Glomerular visceral epithelial cell (primary cell): ENCODE measurements around the gene TCERG1L.
"Not testable (repeated sequence)": the region's sequence is repeated elsewhere in the genome, so short reads cannot be mapped to it uniquely, and the experiment has no call there.

ENCODE experiments used
- DNase-seq: peaks from one replicate; pipeline ENCODE4 v3.0.0-alpha.2; 2016; ENCODE audit errors: extremely low spot score

The TCERG1L gene

GRCh38 chr10:131249238-131249954 lies 62.1 kb downstream of the TCERG1L start:
- DNase-seq = no peak

- no peak for DNase-seq
Observed at GRCh38 chr10:131248376-131249165, 63.0 kb downstream of the TCERG1L start.

GRCh38 chr10:131247873-131248272 lies 63.6 kb downstream of the TCERG1L start:
- DNase-seq = no peak

GRCh38 chr10:131246775-131247174 lies 64.7 kb downstream of the TCERG1L start:
- no peak for DNase-seq

- no peak for DNase-seq
Observed at GRCh38 chr10:131246089-131246488, 65.4 kb downstream of the TCERG1L start.

GRCh38 chr10:131245475-131246059 lies 66.0 kb downstream of the TCERG1L start:
- no peak for DNase-seq

GRCh38 chr10:131244836-131245235 lies 66.7 kb downstream of the TCERG1L start:
- no peak for DNase-seq

GRCh38 chr10:131243076-131243475 lies 68.4 kb downstream of the TCERG1L start:
- DNase-seq = no peak

GRCh38 chr10:131242007-131242406 lies 69.5 kb downstream of the TCERG1L start:
- DNase-seq = no peak

- DNase-seq = no peak
Observed at GRCh38 chr10:131240691-131241090, 70.8 kb downstream of the TCERG1L start.

- no peak for DNase-seq
Observed at GRCh38 chr10:131239926-131240325, 71.6 kb downstream of the TCERG1L start.

GRCh38 chr10:131239450-131239849 lies 72.1 kb downstream of the TCERG1L start:
- no peak for DNase-seq

GRCh38 chr10:131238669-131239280 lies 72.7 kb downstream of the TCERG1L start:
- DNase-seq = no peak

- DNase-seq = no peak
Observed at GRCh38 chr10:131237991-131238651, 73.4 kb downstream of the TCERG1L start.

GRCh38 chr10:131234606-131235005 lies 76.9 kb downstream of the TCERG1L start:
- not testable (repeated sequence) for DNase-seq

- DNase-seq = no peak
Observed at GRCh38 chr10:131233611-131234258, 77.8 kb downstream of the TCERG1L start.

- no peak for DNase-seq
Observed at GRCh38 chr10:131231965-131232541, 79.5 kb downstream of the TCERG1L start.

GRCh38 chr10:131231323-131231964 lies 80.1 kb downstream of the TCERG1L start:
- no peak for DNase-seq

GRCh38 chr10:131230641-131231322 lies 80.7 kb downstream of the TCERG1L start:
- no peak for DNase-seq

GRCh38 chr10:131230166-131230565 lies 81.4 kb downstream of the TCERG1L start:
- DNase-seq = no peak
